ENCODE measurements around the gene ATXN7.

ATXN7 gene

DNA sequence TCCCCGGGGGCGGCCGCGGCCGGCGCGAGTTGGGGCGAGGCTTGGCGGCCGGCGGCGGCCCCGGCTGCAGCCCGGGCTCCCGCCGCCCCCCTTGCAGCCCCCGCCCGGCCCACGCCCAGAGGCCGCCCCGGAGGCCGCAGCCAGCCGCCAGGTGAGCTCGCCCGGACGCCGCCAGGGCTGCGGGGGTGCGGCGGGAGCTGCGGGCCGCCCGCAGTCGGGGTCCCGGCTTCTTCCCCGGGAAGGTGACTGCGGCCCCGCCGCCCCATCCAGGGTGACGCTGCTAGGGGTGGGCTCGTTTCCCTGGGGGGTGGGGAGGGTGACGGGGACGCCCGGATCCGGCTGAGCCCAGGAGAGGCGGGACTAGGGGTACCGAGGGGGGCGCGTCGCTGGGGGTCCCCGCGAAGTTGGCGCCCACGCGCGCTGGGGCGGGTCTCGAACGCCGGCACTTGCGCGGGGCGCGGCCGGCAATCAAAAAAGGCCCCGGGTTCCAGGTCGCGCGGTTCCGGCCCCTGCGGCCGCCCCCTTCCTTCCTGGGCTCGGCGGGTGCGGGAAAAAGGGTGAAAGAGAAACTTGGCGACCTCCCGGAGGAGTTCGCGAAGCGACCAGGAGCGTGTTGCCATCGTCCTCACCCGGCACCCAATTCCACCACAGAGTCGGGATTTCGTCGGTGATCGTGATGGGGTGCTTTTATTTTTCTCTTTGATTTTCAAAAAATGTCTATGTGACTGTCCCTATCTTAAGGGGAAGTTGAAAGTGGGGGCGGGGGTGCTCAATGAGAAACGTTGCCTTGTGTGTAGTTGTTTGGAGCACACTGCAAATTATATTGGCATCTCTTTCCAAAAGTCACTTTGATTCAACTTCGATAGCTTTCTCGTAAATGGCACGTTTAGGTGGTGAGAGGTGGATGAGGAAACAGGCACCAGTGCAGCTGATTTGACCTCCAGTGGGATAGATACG is 619 bp downstream of the ATXN7 start:
- peak; percentile 78 for DNase-seq (ENCODE audit: low spot score)

DNA sequence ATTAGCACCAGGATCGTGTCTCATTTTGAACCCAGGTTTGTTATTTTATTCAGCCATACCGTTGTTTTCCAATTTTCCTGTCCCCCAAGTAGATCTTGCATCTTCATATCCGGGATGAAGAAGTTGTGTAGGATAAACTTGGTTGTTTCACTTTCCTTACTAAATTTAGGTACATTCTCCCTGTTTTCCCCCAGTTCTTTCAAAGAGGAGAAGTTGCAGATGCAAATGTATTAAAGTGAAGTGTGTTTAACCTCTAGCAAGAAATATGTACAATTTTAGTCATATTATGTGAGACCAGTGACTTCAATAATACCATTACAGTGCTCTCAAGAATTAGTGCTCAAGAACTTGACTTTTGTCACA is 1.3 kb downstream of the ATXN7 start:
- DNase-seq (ENCODE audit: low spot score): no peak

DNA sequence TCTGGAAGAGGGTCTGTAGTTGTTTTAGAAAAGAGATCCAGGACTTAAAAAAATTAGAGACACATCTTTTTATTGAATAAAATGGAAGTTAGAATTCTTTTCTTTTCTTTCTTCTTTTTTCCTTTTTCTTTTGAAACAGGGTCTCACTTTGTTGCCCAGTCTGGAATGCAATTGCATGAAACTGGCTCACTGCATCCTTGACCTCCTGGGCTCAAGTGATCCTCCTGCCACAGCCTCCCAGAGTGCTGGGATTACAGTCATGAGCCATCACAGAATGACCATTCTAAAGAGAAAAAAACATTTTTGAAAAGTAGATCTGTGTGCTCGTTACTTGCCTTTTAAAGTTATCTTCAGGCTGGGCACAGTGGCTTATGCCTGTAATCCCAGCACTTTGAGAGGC is 3.6 kb downstream of the ATXN7 start:
- DNase-seq (ENCODE audit: low spot score): no peak

- DNase-seq (ENCODE audit: low spot score): no peak
Observed at GRCh38 chr3:63869940-63870614, 6.4 kb downstream of the ATXN7 start.

DNA sequence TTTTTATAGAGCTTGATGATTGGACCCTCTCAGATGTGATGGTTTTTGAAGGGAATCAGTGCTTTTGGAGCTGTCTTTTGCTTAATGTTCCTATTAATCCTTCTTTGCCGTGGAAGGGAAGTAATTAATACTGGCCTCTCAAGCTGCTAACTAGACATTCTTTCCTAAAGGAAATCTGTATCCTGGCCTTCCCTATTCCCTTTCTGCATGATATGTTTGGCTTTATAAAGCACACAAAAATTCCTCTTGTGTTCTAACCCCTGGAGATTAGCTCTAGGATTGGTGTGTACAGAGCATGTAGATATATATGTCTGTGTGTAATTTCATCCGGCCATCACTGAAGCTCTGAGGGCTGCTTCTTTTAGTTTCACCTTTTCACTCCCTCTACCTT is 6.9 kb downstream of the ATXN7 start:
- no peak for DNase-seq (ENCODE audit: low spot score)

- DNase-seq (ENCODE audit: low spot score): peak; percentile 67
Observed at GRCh38 chr3:63872135-63872924, 8.7 kb downstream of the ATXN7 start.

GRCh38 chr3:63874769-63875168 is 11.1 kb downstream of the ATXN7 start:
- no peak for DNase-seq (ENCODE audit: low spot score)

DNA sequence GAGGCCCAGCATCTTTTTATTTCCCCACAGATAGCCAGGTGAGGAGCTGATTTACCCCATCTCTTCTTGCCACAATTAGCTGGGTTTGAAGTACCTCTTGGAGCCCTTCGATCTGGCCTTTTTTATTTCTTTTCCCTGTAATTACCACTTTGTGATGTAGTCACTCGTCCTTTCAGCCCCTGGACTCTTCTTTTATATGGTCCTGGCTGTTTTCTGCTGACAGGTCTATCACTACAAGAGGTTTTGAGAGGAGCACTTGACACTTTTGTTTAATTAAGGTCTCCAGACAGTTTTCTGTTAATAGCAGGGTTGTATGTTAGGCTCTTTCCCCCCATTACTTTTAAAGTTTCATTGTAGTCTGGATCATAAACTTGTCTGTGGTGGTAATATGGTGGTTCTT is 11.8 kb downstream of the ATXN7 start:
- DNase-seq (ENCODE audit: low spot score): no peak

- DNase-seq (ENCODE audit: low spot score): no peak
Observed at GRCh38 chr3:63876260-63876659, 12.6 kb downstream of the ATXN7 start.

DNA sequence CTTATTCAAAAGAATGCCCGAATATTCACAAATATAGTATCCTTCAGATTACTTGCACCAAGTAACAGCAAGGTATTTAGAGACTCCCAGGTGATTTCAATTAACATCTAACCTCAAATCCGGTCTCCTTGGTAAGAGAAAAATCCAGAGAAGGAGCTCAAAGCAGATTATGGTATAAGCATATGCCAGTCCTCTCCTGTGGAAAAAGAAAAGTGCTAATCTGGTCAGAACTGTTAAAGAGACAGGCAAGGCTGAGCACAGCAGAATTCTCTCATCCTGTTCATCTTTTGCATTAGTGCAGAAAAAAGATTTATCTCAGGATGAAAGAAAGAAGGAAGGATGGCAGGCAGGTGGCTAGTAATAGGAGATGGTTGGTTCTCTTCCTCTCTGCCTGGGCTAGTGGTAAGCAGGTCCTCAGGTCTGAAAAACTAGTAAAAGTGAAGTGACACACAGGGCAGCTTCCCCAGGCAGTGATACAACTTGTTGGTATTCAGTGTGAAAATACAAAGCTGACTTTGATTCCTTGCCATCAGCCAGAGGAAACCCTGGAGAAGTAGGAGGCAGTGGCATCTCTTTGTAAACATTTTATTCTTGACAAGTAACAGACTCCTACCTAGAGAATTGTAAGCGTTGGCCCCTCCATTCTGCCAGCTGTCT is 14.2 kb downstream of the ATXN7 start:
- peak; percentile 43 for DNase-seq (ENCODE audit: low spot score)

DNA sequence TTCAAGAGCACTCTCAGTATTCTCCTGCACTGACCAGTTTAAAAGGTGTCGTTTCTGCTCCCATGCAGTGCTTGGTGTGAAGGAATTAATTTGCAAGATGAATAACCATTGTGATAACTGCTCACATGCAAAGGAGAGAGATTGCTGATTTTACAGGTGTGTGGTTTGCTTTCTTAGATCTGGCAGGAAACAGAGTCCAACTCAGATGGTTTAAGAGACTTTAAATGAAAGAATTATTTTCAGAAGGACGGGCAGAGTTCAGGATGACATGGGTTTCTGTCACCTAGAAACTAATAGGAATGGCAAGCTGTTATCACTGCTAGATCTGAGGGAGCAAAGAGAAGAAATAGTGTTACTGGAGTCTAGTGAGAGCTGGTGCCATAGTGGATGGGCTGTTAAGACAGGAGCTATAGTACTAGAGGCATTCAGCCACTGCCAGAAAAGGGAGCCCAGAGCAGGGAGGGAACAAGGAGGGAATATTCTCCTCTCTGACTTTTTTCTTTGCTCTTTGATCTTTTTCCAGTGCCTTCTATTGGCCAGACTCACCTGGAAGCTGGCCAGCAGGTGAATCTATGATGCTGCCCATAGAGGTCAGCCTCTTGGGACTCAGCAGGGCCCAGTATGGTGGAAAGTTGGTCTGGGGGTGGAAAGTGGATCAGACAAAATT is 14.9 kb downstream of the ATXN7 start:
- no peak for DNase-seq (ENCODE audit: low spot score)

DNA sequence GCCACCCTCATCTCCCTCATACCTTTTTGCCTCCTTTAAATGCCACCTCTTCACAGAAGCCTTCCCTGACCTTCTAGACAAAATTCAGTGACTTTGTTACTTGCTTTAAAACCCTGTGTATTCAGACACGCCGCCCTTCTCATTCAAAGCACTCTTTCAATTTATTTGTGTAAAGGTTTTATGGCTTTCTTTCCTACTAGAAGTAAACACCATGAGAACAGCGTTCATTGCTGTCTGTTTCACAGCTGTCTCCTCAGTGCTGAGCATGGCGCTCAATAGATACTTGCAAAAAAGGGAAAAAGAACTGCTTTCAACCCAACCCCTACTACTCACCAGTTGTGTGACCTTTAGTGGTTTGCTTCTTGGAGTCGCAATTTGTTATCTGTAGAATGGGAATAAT is 17.0 kb downstream of the ATXN7 start:
- DNase-seq (ENCODE audit: low spot score): no peak

GRCh38 chr3:63886858-63887257 is 23.2 kb downstream of the ATXN7 start:
- DNase-seq (ENCODE audit: low spot score): no peak

- no peak for DNase-seq (ENCODE audit: low spot score)
Observed at GRCh38 chr3:63891518-63891917, 27.9 kb downstream of the ATXN7 start.

- DNase-seq (ENCODE audit: low spot score): no peak
Observed at GRCh38 chr3:63892773-63893352, 29.2 kb downstream of the ATXN7 start.

GRCh38 chr3:63895422-63896189 is 31.9 kb downstream of the ATXN7 start:
- no peak for DNase-seq (ENCODE audit: low spot score)

DNA sequence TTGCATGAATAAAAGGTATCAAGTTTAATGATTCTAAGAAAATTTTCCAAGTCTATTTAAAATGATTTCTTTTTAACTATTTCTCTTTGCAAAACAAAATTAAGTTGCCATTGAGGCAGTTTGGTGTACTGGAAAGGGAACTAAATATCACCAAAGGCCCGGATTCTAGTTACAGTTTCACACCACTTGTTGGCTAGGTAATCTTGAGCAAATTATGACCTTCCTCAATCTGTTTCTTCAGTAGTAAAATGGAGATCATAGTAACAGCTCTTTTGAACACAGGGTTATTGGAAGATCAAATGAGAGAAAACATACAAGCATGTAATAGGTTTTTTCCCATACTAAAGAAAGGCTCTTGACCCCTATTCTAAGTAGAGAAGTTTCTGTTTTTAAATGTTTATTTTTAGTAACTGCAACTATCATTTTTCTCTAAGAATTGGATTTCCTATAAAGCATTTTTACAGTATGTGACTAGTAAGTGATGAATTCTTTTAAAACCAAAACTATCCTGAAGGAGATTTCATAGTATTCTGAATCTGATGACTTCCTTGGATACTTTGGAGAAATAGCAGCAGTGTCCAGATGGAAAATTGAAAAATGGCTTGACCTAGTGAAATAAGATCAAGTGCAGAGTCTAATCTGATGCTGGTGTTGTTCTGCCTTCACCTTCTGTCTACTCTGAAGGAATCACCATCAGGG is 32.8 kb downstream of the ATXN7 start:
- DNase-seq (ENCODE audit: low spot score): peak; percentile 17

- no peak for DNase-seq (ENCODE audit: low spot score)
Observed at GRCh38 chr3:63900010-63900409, 36.3 kb downstream of the ATXN7 start.

DNA sequence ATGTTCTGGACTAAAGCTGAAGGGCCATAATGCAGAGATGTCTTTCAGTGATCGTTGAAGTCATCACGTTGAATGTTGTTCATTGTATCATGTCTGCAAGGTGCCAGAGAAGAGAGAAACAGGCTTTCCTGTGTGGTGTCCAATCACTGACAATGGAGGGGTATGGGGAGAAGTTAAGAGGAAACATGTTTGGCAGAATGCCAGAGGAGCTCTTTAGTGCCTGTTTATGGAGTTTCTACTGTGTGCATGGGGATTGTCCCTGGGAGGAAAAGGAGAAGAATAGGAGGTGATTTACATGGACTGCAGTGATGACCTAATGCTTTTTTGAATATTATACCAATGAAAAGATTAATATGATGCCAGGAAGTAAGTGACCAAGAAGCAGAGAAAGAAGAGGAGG is 36.8 kb downstream of the ATXN7 start:
- DNase-seq (ENCODE audit: low spot score): no peak

All from GM03348 (cell line).